Fibroblast of pulmonary artery (primary cell): Measurements from ENCODE around the gene RABGEF1.
A peak's percentile ranks its signal among the peaks of the same experiment; 100 is the strongest.

ENCODE experiments used
- DNase-seq: peaks from one replicate; pipeline ENCODE4 v3.0.0-alpha.2; 2010; ENCODE audit warnings: low read depth
- H3K4me3 ChIP-seq: replicated peaks from 2 replicates; pipeline ENCODE4 v1.5.1; 2011; ENCODE audit warnings: low read depth, mild to moderate bottlenecking, control low read depth, low read length, moderate library complexity
- TF ChIP-seq, protein P1 (sequence below): IDR thresholded peaks from 2 replicates; pipeline ENCODE4 v1.5.1; 2011; ENCODE audit warnings: mild to moderate bottlenecking, control low read depth, low read length, inconsistent platforms; ENCODE audit errors: missing control alignments

Gene RABGEF1

DNA sequence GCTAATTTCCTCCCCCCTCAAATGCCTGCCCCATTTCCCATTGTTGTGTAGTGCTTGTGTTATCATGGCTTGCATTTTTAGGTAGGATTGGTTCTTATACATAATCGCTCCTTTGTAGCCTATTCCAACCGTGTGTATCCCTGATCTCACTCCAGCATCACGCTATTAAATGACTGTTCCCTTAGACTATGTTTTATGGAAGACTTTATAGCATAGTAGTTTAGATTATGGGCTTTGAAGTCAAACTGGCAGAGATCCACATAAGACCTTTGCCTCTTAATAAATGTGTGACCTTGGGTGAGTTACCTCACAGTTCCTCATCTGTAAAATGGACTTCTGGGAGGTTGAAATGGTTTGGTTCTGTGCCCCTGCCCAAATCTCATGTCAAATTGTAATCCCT is 5.4 kb upstream of the RABGEF1 start:
- DNase-seq = no peak
- H3K4me3 ChIP-seq = no peak overlapping the region
- TF ChIP-seq, protein P1, sequence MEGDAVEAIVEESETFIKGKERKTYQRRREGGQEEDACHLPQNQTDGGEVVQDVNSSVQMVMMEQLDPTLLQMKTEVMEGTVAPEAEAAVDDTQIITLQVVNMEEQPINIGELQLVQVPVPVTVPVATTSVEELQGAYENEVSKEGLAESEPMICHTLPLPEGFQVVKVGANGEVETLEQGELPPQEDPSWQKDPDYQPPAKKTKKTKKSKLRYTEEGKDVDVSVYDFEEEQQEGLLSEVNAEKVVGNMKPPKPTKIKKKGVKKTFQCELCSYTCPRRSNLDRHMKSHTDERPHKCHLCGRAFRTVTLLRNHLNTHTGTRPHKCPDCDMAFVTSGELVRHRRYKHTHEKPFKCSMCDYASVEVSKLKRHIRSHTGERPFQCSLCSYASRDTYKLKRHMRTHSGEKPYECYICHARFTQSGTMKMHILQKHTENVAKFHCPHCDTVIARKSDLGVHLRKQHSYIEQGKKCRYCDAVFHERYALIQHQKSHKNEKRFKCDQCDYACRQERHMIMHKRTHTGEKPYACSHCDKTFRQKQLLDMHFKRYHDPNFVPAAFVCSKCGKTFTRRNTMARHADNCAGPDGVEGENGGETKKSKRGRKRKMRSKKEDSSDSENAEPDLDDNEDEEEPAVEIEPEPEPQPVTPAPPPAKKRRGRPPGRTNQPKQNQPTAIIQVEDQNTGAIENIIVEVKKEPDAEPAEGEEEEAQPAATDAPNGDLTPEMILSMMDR = no peak

DNA sequence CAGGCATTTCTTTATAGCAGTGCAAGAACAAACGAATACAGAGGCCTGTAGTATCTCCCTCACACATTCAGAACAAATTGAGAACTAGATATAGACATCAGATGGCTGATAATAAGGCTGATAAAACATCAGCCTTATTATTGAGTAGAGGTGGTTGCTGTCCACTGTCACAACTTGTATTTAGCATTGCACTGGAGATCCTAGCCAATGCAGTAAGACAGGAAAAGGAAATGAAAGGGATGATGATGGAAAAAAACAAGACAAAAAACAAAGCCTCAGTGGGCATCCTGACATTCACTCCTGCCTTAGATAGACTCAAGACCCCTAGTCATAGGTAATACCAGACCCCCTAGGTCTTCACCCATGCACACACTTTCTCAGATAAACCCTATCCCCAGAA is 4.7 kb upstream of the RABGEF1 start:
- no peak for DNase-seq
- TF ChIP-seq, protein P1 = no peak
- no peak overlapping the region for H3K4me3 ChIP-seq

DNA sequence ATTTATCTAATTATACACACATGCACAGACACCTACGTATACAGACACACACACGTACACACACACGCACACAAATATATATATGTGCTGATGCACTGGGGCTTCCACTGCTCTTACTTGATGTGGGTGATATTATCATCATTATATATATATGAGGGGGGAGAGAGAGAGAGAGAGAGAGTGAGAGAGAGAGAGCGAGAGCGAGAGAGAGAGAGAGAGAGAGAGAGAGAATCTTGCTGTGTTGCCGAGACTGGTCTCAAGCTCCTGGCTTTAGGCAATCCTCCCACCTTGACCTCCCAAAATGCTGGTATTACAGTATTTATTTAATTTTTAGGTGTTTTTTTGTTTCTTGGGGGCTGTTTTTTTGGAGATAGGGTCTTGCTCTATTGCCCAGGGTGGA is 3.6 kb upstream of the RABGEF1 start:
- H3K4me3 ChIP-seq = no peak overlapping the region
- no peak for DNase-seq
- TF ChIP-seq, protein P1 = no peak

DNA sequence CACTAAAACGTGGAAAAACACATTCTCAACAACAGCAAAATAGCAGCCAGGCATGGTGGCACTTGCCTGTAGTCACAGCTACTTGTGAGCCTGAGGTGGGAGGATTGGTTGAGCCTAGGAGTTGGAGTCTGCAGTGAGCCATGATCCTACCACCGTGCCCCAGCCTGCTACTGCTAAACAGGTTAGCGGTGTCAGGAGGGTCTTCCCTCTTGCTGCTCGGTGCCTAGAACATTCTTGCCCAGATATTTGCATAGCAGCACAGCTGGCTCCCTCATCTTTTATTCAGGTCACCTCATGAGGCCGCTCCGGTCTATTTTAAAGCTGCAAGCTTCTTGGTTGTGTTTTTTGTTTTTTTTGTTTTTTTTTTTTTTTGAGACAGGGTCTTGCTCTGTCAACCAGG is 2.9 kb upstream of the RABGEF1 start:
- no peak overlapping the region for H3K4me3 ChIP-seq
- TF ChIP-seq, protein P1 = no peak
- no peak for DNase-seq

DNA sequence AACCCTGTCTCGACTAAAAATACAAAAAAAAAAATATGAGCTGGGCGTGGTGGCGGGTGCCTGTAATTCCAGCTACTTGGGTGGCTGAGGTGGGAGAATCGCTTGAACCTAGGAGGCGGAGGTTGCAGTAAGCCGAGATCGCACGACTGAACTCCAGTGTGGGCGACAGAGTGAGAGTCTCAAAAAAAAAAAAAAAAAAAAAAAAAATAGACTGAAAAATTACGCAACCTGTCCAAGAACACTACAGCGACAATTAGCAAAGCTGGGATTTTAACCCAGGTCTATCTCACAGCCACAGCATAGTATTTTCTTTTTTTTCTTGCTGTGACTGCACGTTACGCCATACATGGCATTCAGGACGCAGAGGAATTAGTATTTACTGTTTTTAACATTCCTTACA is 1.1 kb upstream of the RABGEF1 start:
- peak; percentile 6 for DNase-seq
- TF ChIP-seq, protein P1 = no peak
- H3K4me3 ChIP-seq = peak overlapping the region; percentile 89

DNA sequence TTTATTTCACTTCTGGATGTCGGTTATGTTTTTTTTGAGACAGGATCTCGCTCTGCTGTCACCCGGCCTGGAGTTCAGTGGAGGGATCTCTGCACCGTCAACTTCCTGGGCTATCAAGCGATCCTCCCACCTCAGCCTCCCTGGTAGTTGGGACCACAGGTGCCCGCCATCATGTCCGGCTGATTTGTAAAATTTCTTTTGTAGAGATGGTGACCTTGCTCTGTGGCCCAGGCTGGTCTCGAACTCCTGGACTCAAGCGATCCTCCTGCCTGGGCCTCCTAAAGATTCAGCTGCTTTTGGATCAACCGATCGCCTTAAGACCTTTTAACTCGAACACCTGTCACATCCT is 606 bp upstream of the RABGEF1 start:
- TF ChIP-seq, protein P1 = no peak
- peak overlapping the region; percentile 89 for H3K4me3 ChIP-seq
- DNase-seq = peak; percentile 9

DNA sequence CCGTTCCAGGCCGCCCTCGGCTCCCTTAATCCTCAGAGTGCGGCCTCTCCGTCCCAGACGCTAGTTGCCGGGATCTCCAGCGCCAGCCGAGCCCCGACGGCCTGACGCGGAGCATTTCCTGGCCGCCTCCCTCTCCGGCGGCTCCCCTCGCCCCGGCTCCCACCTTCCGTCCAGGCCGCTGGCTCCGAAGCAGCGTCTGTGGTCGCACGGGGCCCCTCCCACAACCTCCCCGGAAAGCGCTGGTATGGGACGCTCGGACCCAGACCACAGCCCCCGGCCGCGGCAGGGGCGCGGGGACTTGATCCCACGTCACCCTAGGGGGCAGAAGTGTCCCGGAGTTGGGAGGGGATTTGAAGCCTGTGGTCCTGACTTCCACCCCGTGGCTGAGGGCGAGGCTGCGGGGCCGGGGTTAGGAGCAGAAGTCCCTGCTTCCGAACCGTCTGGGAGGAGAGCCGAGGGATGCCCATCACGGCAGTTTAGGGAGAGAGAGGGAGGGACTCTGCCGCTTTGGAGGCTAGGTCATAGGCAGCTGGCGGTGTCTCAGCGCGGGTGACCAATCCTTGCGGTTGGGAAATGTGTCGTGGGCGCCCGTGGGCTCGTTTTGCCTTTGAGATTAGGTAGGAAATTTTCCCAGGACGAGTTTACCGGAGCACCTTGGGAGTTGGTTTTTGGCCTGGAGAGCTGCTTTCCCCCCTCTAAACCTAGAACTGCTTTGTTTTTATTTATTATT is 612 bp downstream of the RABGEF1 start:
- DNase-seq = peak; percentile 48
- peak overlapping the region; percentile 89 for H3K4me3 ChIP-seq
